OCI-LY3 (cell line): ENCODE data around the gene ITPR1.

Experiments used
- CTCF ChIP-seq: fragments of 200-600, 300-600 bp; sonication (generic); IDR thresholded peaks from 2 replicates; pipeline ENCODE4 v1.5.1; 2014; ENCODE audit warnings: antibody characterized with exemption, low read length, low read depth
- EZH2phosphoT487 ChIP-seq: fragments of 200-600 bp; shearing (Covaris generic); IDR thresholded peaks from 2 replicates; pipeline ENCODE4 v1.6.1; 2018; ENCODE audit warnings: antibody characterized with exemption, mixed run types, low read depth

- TF ChIP-seq CTCF (no peak), EZH2phosphoT487 (no peak)
Measured at GRCh38 chr3:4856564-4856963, 363.4 kb downstream of the ITPR1 start.
